NT2/D1 (cell line): ENCODE results near the gene FARSB.

Source experiments
- SUZ12 ChIP-seq: IDR thresholded peaks from 2 replicates; pipeline ENCODE4 v1.6.1; 2011; ENCODE audit not compliant: insufficient read length, insufficient read depth; ENCODE audit errors: extremely low read depth
- ZNF274 ChIP-seq: IDR thresholded peaks from 2 replicates; pipeline ENCODE4 v1.6.1; 2011; ENCODE audit warnings: mild to moderate bottlenecking, low read depth, low read length

- no peak for TF ChIP-seq ZNF274
- no peak for TF ChIP-seq SUZ12
Measured at GRCh38 chr2:222641336-222641735, 14.6 kb downstream of the FARSB start.
